Mesodermal cell (in vitro differentiated cells): Measurements from ENCODE around the gene CRIM1.

Experiments used
- H3K27ac ChIP-seq: 2 replicates; pipeline ENCODE4 v1.7.0; 2013; ENCODE audit warnings: mild to moderate bottlenecking, low read depth, low read length, moderate library complexity; ENCODE audit not compliant: severe bottlenecking
- H3K36me3 ChIP-seq: 2 replicates; pipeline ENCODE4 v1.7.1; 2013; ENCODE audit warnings: mild to moderate bottlenecking, low read length, moderate library complexity; ENCODE audit not compliant: control insufficient read depth, insufficient read depth
- H3K4me1 ChIP-seq: one replicate; pipeline ENCODE4 v1.7.1; 2013; ENCODE audit warnings: mild to moderate bottlenecking, low read length; ENCODE audit not compliant: insufficient read depth, control insufficient read depth, poor library complexity, severe bottlenecking
- H3K4me3 ChIP-seq: 2 replicates; pipeline ENCODE4 v1.7.0; 2013; ENCODE audit warnings: low read length, control low read depth, mild to moderate bottlenecking; ENCODE audit not compliant: insufficient read depth, poor library complexity, severe bottlenecking; ENCODE audit errors: extremely low read depth
- H3K9me3 ChIP-seq: 2 replicates; pipeline ENCODE4 v1.7.1; 2013; ENCODE audit warnings: mild to moderate bottlenecking, low read length, moderate library complexity; ENCODE audit not compliant: control insufficient read depth
- WGBS, 2 experiments: methylation state at CpG; one replicate each; pipeline ENCODE4 v1.1.5; 2013; ENCODE audit warnings: missing lambda C conversion rate in 2 of 2; ENCODE audit not compliant: insufficient coverage in 2 of 2; 5-methylcytosine and 5-hydroxymethylcytosine counted together

CRIM1 gene

DNA sequence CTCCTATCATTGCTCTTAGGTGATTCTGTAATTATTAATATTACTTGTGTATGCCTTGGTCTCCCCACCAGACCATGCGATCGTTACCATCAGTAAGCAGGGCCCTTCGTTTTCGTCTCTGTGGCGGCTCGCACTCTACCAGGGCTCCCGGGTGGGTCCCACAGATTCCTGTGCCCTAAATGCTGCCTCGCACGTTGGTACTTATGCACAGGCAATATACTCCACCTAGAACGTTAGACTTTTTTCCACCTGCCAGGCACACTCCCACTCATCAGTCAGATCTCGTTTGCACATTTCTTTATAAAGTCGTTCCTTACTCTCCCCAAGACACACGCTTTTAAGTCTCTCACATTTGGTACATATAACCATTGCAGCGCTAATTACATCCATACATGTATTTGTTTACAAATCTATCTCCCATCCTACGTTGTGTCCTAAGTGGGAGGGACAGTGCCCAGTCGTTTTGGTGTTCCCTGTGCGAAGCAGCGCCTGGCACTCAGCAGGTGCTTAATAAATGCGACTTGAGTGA, 241.5 kb downstream of the CRIM1 start:
- WGBS, 2 experiments, result 30 to 33% methylated on average over 14 to 16 of the region's 19 CpGs
- H3K27ac ChIP-seq, result peak overlapping the region; percentile 81

DNA sequence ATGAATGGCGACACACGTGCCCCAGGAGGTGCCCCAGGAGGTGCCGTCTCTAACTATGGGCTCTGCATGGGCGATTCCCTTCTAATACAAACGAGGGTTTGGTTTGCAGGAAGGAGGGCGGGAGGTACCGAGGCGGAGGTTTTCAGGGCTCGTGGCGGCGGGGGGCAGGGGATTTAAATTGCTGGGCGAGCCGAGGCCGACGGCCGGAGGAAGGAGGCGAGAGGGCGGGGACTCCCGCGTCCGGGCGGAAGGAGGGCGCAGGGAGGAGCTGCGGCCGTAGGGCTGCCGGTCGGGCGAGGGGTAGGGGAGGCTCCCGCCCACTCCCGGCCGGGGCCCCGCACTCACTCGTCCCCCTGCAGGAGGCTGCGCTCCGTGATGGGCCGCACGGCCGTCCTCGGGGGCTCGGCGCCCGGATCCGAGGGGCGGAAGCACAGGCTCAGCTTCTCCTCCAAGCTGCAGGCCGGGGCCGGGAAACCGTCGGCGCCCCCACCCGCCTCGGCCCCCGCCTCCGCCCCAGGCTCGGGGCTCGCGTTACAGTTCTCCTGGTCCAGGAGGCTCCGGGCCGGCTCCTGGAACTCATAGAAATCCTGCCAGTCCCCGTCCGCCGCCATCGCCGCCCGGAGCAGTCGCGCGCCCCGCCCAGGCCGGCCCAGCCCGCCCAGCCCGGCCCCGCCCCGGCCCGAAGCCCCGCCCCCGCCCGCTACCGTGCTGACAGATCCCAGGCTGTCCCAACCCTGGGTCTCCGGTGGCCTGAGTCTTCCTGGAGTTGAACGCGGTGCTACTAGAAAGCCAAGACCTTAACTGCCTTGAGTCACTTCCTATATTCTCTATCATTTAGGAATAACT, 242.2 kb downstream of the CRIM1 start, which contains the start of gene FEZ2:
FEZ2 (minus strand) TSS at position 637 of the 846 bp plus-strand sequence; CDS start at position 611, 26 bp downstream.
- H3K36me3 ChIP-seq, result peaks cover 28% of the 10 kb centered on the region
- 1% methylated on average over 26 to 42 of the region's 81 CpGs for WGBS, 2 experiments
- H3K4me1 ChIP-seq, result peaks cover 10% of the 10 kb centered on the region
- peak within 1 kb of the TSS; percentile 71 for H3K4me3 ChIP-seq
- peak within 1 kb of the TSS; percentile 81 for H3K27ac ChIP-seq
- H3K9me3 ChIP-seq, result no peaks in the 10 kb centered on the region

More for the DNA sequence above, 241.5 kb downstream of the CRIM1 start:
- H3K36me3 ChIP-seq, result peaks cover 28% of the 10 kb centered on the region
- peak overlapping the region; percentile 71 for H3K4me3 ChIP-seq
- peaks cover 10% of the 10 kb centered on the region for H3K4me1 ChIP-seq
- no peaks in the 10 kb centered on the region for H3K9me3 ChIP-seq
